GM18508 (cell line): ENCODE measurements around the gene ATP8A2.

Source experiments
- ATAC-seq: cut with Tn5 transposase; IDR thresholded peaks from one replicate; pipeline ENCODE4 v1.9.1; 2021; ENCODE audit warnings: moderate number of reproducible peaks; ENCODE audit not compliant: insufficient read depth, unreplicated experiment

Gene ATP8A2

DNA sequence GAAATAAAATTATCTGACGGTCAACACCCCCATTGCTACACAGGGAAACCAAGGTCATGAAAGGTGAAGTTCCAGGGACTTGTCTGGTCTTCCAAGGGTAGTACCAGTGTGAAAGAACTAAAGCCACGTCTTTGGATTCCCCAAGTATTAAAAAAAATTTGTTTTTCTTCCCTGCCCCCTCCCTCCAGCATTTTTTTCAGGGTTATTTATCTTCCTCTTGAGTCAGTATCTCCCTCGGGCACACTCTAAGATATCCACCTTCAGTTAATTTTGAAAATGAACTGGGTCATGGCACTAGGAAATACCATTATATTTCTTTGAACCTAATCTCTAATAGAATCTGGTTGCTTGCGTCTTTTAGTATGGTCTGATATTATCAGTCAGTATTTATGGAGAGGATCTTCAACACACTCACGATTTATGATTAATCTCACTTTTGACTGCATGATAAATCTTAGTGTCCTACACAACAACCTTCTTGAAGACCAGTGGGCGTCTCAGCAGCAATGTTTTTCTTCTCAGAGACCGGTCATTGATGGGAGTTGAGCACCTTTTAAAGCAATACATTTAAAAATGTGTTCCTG, 9.1 kb downstream of the ATP8A2 start:
- no peak for ATAC-seq

DNA sequence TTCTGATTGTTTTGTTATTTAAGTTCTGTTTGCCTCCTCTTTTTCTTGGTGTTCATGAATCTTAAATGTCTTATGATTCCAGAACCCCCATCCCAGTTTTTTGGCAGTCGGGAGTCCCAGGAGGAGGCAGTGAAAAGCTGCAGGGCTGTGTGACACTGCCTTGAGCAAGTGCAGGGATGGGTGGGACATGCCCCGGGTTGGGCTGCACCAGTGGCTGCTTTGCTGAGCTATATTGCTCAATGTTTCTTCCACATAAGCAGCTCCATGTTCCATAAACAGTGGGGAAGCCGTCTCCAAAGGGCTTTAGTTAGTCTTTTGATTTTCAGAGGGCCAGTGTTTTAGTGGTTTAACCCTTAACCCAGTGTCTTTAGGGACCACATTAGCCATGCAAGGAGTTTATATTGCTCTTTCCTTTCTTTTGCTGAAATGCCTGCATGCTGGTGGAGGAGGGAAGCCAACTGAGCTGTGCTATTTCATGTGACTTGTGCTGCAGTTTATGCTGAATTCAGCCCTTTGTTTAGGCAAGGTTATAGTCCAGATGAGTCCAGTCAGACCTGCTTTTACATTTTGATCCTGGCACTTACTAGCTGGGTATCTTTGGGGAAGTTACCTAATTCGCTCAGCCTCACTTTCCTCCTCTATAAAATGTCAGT, 13.1 kb downstream of the ATP8A2 start:
- no peak for ATAC-seq

DNA sequence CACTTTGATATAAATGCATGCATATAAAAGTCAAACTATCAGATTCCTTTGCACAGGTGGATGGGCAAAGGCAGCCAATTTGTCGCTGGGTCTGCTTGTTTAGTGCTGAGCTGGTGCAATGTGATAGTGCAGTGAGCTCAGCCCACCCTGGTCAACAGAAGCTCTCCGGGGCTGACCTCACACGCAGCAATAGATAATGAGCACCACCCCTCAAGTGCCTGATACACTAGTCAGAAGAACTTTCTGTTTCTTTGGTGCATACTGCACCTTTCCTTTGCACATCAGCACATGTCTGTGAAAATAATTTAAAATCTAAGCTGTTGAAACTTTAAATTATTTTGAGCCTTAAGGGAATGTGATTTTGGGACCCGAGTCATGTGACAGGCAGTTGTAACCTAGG, 20.2 kb downstream of the ATP8A2 start:
- no peak for ATAC-seq

DNA sequence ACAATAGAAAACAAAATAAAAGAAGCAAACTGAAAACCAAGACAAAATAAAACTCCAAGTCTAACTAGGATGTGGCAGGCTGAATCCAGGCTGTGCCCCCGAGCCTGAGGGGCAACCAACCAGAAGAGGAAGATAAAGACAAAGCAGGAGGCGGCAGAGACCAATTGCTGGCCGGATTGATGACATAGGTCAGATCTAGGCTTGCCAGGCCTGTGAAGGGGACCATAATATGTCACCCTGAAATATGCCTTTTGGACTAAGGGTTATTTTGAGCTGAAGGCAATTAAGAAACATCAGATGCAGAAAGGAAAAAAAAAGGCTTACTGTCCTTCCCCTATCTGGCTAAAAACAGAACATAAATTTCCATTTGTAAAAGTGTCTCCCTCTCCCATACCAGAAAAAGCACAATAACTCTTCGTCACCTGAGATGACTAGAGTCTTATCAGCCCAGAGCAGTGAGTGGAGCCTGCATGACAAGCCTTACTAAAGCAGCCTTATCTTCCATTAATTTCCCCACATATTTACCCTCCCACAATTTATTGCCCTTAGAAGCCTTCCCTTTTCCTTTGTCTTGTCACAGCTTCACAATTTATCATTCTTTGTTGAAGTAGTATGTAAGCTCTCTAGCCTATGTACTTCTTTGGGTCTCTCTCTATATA, 22.8 kb downstream of the ATP8A2 start:
- no peak for ATAC-seq

DNA sequence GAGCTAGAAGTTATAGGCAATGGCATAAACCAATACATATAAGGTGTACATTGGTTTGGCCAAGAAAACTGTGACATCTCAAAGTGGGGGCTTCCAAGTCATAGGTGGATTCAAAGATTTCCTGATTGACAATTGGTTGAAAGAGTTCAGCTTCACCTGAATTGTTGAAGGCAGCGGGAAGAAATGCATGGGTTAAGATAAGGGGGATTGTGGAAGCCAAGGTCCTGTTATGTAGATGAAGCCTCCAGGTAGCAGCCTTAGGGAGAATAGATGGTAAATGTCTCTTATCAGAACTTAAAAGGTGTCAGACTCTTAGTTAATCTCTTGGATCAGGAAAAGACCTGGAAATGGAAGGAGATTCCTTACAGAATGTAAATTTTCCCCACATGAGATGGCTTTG, 26.0 kb downstream of the ATP8A2 start:
- ATAC-seq = no peak

DNA sequence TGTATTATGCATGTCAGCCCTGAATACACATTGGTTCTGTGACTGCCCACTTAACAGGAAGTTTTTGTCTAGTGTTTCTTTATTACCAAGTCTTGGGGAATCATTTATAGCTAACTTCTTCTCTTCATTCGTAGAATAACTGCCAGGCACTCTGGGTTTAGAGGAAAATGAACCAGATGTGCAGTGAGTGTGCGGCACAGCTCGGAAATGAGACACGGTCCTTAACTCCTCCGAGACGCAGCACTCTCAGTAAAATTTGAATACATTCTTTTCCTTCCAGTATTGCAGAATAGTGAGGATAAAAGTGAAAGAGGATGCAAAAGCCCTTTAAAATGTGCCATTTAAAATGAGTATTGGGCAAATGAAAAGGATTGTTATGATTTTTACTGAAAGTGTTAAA, 29.2 kb downstream of the ATP8A2 start:
- ATAC-seq = no peak

DNA sequence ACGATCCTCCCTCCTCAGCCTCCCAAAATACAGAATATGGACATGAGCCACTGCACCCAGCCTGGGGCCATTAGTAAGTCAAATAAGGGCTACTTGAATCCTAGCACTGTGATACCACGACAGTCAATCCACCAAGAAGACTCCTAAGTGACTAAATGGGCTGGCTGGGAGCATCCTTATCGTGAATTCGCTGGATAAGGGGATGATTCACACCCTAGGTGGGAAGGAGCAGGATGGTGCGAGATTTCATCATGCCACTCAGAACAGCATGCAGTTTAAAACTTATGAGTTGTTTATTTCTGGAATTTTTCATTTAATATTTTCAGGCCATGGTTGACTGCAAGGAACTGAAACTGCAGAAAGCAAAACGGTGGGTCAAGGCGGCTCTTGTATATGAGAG, 30.2 kb downstream of the ATP8A2 start:
- no peak for ATAC-seq

DNA sequence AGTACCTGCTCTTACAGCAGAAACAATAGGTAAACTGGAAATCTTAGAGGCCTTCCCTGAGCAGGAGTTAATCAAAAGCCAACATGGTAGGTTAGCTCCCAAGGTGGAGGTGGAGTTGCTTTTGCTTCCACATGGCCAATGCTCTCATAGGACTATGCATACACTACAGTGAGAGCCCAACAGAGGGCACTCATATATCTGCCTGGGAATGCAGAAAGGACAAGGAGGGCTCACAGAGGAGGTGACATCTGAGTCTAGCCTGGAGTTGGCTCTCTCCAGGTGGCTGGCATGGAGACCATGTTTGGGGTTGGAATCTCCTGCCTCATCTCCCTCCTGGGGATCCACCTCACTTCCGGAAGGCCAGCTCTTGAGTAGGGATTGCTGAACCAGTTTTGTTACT, 34.6 kb downstream of the ATP8A2 start:
- ATAC-seq = no peak

DNA sequence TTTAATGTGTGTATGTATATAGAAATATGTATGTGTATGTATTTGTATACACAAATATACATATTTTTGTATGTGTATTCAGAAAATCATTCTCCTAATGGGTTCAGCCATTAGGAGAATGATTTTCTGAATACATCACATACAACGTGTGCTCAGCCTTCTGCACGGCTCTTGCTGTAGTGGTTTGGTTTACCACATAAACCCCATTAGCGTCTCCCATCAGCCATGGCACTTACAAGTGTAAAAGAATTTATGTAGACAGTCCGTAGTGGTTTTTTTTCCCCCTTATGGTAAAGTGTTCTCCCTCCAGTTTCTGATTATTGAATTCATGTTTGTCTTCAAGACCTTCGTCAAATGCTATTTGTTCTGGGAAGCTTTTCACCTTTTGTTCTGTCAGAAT, 38.2 kb downstream of the ATP8A2 start:
- no peak for ATAC-seq

DNA sequence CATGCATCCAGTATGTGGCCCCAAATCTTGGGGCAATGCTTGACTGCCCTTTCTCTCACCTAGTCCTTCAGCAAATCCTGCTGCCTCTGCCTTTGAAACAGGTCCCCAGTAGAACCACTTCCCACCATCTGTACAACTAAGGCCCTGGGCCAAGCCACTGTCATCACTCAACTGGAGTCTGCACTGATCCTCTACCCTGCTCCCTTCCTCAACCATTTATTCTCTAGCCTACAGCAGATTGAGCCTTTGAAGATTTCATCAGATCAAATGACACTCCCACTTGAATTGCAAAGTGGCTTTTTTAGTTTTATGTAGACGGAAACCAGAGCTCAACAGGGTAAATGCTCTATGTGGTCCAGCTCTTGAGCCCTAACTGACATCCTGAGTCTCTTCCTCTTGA, 43.5 kb downstream of the ATP8A2 start:
- no peak for ATAC-seq

DNA sequence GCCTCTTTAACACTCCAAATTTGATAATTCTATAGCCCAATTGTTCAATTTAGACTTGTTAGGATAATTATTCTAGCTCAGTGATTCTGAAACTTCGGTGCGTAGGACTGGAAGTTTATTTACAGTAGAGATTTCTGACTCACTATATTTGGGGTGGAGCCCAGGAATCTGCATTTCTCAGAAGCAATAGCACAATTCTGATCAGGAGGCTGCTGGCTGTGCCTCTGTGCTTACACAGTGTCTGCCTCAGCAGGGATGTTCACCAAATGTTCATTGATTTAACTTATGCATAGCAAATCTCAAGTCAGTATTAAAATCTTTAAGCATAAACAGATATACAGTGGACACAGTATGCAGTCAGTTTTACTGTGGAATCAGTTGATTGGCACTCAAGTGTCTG, 45.8 kb downstream of the ATP8A2 start:
- ATAC-seq = no peak

DNA sequence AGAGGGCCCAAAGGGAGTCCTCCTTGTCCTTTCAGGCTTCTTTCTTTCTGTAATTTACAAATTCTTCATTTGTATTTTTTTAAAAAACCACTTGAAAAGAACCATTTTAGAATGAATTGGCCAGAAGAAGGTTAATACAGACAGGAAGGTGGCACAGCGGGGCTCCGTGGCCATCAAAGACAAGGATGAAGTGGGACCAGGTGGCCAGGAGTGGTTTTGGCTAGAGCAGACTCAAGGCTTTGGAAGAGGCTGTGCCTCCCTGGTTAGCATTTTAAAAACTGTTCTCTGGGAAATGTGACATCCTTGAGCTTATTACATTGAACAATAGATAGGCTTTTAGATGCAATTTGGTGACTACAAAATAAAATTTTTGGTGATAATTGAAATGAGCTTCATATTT, 48.4 kb downstream of the ATP8A2 start:
- no peak for ATAC-seq

DNA sequence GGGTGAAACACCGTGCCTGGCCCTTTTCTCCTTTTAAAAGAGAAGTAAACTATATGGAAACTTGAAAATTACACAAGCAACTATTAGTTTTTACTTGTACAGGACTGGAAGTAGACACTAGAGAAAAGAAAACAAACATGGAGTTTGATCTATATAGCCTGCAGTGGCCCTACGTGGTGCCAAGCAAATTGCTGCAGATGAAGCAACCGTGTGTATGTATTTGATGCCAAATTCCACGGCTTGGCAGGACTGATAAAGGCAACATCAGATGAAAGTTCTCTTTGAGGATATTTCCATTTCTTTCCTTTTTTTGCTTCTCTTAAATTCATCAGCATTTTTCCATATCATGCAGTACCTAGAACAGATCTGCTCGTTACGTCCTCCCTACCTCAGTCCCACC, 49.8 kb downstream of the ATP8A2 start:
- no peak for ATAC-seq

DNA sequence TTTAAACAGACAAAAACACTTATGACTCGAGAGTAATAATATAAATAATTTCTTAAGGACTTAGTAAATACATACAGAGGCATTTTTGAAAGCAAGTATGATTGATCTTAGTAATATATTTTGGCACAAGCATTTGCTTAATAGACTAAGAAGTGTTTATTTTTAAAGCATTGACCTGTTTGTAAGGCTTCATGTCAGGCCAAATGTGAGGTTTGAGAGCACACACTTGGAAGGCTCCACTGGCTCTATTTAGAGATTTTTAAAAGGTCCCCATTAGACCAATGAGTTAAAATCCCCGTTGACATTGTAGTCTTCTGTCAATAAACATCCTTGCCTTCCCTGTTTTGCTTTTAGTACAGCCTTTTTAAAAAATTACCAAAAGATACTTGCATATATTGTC, 50.4 kb downstream of the ATP8A2 start:
- no peak for ATAC-seq

DNA sequence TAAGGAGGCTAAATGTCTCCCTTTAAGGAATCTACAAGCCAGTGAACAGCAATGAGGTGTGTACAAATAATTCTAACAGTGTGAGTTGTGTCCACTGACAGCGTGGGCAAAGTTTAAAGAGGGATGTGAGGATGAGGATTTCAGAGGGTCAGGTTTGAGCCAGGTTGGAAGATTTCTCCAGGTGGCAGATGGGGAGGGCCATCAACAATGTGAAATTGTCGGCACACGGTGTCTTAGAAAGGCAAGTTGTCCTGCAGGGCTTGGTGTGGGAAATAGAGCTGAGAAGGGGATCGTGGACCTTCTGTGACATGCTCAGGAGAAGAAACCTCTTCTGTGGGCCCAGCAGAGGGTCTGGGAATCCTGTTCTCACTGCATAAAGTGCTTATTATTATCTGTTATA, 52.1 kb downstream of the ATP8A2 start:
- ATAC-seq = no peak

DNA sequence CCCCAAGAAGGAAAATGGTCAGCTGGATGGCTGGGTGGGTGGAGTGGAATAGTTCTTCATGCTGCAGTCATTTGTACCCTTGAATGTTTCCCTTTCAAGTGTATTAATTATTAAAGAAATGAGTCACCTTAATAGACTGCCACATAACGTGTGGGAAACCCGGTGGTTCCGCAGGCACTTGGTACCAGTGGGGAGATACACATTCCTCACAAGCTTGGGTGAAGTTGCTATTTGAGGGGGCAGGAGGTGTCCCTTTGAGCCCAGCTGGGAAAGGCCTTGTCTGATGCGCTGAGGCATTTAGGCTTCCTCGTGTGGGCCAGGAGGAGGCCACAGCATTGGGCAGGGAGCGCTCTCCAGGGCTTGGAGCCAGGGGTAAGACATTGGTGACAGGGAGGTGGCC, 57.7 kb downstream of the ATP8A2 start:
- no peak for ATAC-seq

DNA sequence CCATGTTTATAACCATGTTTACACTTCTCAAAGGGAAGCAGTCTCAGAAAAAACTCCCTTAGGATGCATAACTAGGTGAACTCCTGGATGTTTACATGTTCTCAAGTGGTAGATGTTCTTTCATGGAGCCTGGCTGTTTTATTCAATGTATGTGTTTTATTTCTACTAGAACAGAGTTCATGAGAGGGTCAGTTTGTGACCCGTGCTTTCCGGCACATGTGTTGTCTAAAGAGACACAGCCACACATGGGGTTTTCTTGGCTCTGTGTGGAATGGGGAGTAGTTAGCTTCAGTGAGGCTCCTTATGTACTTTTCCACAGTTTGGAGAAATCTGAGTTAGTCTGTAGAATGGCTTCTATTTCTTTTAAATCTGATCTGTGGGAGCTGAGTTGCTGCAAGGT, 60.9 kb downstream of the ATP8A2 start:
- ATAC-seq = no peak

DNA sequence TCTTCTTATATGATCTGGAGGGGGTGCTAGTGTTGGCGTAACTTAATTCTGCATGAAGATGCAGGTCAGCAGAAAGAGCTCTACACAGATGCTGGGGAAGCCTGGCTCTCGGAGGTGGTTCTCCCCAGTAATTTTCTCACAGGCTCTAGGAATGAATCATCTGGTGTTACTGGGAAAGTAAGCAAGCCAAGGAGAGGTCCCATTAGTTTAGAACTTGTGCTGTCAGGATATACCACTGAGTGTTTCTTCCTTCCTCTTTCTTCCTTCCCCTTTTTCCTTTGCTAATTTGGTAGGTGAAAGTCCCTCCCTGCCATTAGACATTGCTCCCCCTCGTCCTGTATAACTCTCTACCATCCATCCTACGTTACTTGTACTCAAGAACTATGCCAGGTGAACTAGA, 68.3 kb downstream of the ATP8A2 start:
- ATAC-seq = no peak

DNA sequence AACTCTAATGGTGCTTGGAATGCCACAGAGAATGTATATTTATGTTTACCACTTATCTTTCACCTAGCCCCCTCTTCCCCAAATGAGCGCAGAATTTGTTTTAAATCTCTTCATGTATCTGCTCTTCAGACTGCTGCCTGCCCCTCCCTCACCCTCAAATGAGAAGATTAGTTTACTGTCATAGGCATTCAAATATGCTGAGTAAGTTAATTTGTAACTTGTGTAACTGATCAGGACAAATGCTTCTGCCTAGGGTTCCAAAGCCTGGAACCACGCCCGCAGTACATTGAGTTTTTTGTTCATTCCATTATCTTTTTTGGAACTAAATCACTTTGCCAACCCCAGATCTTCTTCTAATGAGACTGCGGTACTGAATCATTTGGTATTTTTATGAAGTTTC, 74.5 kb downstream of the ATP8A2 start:
- no peak for ATAC-seq

DNA sequence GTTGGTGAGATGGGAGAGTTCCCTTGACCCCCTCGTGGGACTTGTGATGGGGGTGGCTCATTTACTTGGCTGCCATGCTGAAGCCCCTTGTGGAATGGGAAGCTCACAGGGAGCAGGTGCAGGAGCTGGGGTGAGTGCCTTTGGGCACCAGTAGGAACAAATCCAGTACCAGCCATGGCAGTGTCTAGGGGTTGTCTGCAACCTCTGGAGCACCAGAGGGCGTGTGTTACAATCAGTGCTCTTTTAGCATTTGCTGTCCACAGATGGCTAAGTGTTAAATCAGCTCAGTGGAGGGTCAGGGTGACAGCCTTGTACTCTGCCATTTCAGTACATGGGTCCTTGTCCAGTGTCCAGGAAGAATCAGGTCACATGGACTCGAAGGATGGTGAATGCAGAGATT, 75.6 kb downstream of the ATP8A2 start:
- ATAC-seq = no peak

DNA sequence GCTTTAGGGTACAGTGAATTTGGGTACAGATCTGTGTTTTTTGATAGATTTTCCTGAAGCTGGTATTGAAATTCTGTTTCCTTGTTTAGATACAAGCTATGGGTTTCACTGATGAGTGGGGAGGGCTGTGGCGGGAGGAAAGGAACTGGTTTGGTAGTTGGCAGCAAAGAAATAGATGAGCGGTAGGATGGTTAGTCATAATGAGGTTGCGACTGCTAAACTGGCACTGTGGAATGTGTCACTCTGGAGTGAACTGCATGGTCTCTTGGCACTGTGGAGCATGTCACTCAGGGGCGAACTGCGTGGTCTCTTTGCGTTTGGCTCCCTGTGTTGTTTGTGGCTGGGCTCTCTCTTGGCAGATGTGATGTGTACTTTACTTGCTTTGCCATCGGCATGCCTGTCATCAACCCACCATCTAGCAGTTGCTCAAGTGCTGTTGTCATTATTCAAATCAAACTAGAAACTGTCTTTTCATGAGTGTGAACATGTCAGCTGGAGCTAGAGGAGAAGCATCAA, 82.1 kb downstream of the ATP8A2 start:
- no peak for ATAC-seq

DNA sequence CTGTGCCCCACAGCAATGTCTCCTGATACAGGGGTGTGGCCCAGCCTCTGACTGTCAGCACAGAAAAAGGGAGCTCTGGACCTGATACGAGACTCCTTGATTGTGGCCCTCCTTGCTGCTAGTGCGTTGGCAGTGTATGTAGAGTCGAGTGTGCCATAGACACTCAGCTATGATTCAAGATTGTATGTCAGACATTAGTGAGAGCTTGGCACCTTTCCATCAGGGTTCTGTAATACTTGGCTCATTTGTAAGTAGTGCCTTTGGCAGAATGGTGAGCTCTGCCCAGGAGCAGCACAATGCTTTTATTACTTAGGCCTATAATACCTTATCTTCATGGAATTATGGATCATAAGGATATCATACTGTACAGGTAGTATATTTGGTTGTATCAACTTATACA, 83.4 kb downstream of the ATP8A2 start:
- ATAC-seq = no peak
